Measurements from ENCODE around the gene MKRN2.
"Not testable (repeated sequence)": the region's sequence is repeated elsewhere in the genome, so short reads cannot be mapped to it uniquely, and the experiment has no call there.

MKRN2 gene

DNA sequence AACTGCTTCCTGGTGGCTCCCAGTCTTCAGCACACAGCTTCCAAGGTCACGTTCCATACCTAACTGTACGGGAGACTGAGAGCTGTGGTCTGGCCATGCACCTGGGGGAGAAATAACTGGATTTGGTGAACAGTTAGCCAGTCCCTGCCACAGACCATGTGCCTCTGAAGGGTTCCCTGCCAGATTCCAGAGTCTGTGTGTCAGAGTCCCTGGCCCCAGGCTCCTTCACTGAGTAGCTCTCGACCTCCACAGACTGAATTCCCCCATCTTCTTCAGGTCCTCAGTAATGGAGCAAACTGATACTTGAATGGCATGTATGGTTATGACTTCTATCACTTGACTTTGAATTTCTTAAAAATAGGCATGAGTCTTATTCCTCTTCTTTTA, 29.1 kb upstream of the MKRN2 start:
- H3K4me3 ChIP-seq (ENCODE audit: control insufficient read depth, low read depth, low read length) = no peak overlapping the region
- no peak for DNase-seq (ENCODE audit: low read depth)
- TF ChIP-seq, protein P1, sequence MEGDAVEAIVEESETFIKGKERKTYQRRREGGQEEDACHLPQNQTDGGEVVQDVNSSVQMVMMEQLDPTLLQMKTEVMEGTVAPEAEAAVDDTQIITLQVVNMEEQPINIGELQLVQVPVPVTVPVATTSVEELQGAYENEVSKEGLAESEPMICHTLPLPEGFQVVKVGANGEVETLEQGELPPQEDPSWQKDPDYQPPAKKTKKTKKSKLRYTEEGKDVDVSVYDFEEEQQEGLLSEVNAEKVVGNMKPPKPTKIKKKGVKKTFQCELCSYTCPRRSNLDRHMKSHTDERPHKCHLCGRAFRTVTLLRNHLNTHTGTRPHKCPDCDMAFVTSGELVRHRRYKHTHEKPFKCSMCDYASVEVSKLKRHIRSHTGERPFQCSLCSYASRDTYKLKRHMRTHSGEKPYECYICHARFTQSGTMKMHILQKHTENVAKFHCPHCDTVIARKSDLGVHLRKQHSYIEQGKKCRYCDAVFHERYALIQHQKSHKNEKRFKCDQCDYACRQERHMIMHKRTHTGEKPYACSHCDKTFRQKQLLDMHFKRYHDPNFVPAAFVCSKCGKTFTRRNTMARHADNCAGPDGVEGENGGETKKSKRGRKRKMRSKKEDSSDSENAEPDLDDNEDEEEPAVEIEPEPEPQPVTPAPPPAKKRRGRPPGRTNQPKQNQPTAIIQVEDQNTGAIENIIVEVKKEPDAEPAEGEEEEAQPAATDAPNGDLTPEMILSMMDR (conservative IDR thresholded peaks at IDR 0.05; ENCODE audit: control insufficient read depth, insufficient read depth, low read depth, low read length) = no peak

DNA sequence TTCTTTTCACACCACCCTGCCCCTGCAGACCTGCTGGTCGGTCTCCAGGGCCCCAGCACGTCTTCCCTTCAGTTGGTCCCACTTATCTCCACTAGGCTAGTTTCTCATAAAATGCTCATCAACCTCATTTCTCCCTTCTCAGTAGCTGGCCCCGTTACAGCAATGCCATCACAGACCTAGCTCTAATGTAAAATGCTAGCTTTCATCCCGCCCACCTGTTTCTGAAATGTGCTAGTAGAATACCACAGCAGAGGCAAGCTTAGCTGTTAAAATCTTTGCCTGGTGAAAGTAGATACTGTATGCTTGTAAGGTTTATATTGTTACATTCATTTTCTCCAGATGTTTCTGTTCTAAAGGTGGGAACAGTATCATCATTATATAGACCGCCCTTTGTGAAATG, 24.7 kb upstream of the MKRN2 start:
- no peak for DNase-seq (ENCODE audit: low read depth)
- TF ChIP-seq, protein P1 (conservative IDR thresholded peaks at IDR 0.05; ENCODE audit: control insufficient read depth, insufficient read depth, low read depth, low read length) = no peak
- no peak overlapping the region for H3K4me3 ChIP-seq (ENCODE audit: control insufficient read depth, low read depth, low read length)

DNA sequence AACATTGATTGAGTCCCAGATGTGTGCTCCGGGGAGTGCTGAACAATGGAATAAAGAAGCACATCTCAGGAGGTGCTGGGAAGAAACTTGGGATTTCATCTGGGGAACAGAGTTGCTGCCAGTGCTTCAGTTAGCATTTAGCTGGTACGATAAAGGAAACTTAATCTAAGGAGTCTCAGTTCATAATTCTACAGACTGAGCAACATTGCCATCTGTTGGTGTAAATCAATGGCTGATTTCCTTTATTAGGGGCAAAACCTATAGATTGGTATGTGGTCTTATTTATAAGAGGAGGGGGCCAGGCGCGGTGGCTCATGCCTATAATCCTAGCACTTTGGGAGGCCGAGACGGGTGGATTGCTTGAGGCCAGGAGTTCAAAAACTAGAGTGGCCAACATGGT, 20.5 kb upstream of the MKRN2 start:
- peak; percentile 20 for DNase-seq (ENCODE audit: low read depth)
- no peak overlapping the region for H3K4me3 ChIP-seq (ENCODE audit: control insufficient read depth, low read depth, low read length)
- TF ChIP-seq, protein P1 (conservative IDR thresholded peaks at IDR 0.05; ENCODE audit: control insufficient read depth, insufficient read depth, low read depth, low read length) = peak; percentile 22

DNA sequence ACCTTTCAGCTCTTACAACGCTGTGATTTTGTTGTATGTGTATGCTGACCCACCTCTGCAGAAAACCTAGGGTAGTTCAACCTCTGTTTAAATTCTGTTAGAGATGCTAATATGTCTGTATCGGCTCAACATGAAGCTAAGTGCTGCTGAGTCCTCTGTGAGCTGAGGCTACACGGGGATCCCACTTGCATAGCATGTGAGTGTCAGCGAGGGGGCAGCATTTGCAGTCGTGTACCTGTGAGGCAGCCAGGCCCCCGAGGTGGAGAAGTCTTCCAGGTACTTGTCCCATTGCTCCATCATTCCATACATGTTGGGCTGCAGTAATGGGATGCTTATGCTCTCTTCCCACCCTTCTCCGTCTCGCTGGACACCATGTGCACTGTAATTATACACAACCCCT, 15.3 kb upstream of the MKRN2 start:
- no peak for DNase-seq (ENCODE audit: low read depth)
- TF ChIP-seq, protein P1 (conservative IDR thresholded peaks at IDR 0.05; ENCODE audit: control insufficient read depth, insufficient read depth, low read depth, low read length) = no peak

DNA sequence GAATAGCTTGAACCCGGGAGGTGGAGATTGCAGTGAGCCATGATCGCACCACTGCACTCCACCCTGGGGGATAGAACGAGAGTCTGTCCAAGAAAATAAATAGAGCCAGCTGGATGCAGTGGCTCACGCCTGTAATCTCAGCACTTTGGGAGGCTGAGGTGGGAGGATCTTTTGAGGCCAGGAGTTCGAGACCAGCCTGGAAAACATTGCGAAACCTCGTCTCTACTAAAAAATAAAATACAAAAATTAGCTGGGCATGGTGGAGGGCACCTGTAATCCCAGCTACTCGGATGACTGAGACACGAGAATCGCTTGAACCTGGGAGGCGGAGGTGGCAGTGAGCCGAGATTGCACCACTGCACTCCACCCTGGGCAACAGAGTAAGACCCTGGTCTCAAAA, 13.4 kb upstream of the MKRN2 start:
- DNase-seq (ENCODE audit: low read depth); H3K4me3 ChIP-seq (ENCODE audit: control insufficient read depth, low read depth, low read length): not testable (repeated sequence)

More for the DNA sequence above, 15.3 kb upstream of the MKRN2 start:
- no peak overlapping the region for H3K4me3 ChIP-seq (ENCODE audit: control insufficient read depth, low read depth, low read length)

DNA sequence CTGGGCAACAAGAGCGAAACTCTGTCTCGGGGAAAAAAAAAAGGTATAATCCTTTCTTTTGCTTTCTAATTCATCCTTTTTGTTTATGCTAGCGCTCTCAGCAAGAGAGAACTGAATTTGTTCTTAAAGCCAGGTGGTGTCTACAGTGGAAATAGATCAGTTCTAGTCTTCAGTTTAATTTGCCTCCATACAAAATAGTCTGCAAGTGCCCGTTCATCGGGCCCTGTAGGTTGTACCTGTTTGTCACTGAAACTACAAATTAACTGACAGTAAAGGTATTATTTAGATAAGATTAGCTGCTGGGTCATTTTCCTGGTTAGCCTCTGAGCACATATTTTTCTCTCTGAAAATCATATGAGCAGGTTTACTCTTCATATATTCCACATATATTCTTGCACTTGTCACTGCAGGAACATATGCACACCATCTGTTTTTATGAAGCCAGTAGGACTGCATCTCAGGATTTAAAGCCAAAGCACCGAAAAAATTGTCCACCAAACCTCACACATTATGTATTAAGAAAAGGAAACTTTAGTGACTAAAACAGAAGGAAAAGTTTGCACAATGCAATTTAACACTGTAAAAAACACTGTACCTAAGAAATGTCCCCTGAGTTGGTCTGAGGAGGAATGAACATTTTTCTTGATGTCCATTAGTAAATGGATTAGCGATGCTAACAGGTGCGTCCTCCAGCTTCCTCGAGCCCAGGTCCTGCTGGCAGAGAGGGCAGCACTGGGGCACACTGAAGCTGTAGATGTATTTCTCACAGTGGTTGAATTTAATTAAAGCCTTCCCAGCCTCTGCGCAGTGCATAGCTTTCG, 12.0 kb upstream of the MKRN2 start:
- no peak overlapping the region for H3K4me3 ChIP-seq (ENCODE audit: control insufficient read depth, low read depth, low read length)
- TF ChIP-seq, protein P1 (conservative IDR thresholded peaks at IDR 0.05; ENCODE audit: control insufficient read depth, insufficient read depth, low read depth, low read length) = no peak
- no peak for DNase-seq (ENCODE audit: low read depth)

DNA sequence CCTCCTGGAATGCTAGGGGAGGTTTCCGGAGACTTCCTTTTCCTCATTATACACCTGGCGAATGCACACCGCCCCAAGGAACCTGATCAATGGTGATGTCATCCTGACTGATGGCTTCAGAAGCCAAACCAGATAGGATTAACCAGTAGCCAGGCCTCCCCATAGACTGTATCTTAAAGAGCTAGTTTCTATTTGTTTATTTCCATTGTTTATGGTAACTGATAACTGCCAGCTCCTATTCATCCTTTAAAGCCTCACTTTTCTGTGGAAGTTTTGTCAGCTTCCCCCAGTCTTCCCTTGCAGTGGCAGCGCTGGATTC, 11.5 kb upstream of the MKRN2 start, which contains the start of gene MKRN2OS:
TSS of gene MKRN2OS (minus strand) at position 27 of the 319 bp plus-strand sequence. CDS start 35 bp downstream, outside the sequence.
- TF ChIP-seq, protein P1 (conservative IDR thresholded peaks at IDR 0.05; ENCODE audit: control insufficient read depth, insufficient read depth, low read depth, low read length) = no peak
- peak; percentile 20 for DNase-seq (ENCODE audit: low read depth)
- H3K4me3 ChIP-seq (ENCODE audit: control insufficient read depth, low read depth, low read length) = no peak within 1 kb of the TSS

Data from fibroblast of mammary gland (primary cell).